IPS-15b (cell line): ENCODE data around the gene MAST3.

Experiments
- H3K27me3 ChIP-seq: one replicate; pipeline ENCODE4 v1.6.1; 2013; ENCODE audit warnings: low read length; ENCODE audit not compliant: control insufficient read depth, insufficient read depth
- H3K36me3 ChIP-seq: one replicate; pipeline ENCODE4 v1.6.1; 2013; ENCODE audit warnings: low read length; ENCODE audit not compliant: control insufficient read depth, insufficient read depth
- H3K4me1 ChIP-seq: one replicate; pipeline ENCODE4 v1.6.1; 2013; ENCODE audit warnings: mild to moderate bottlenecking, low read length; ENCODE audit not compliant: control insufficient read depth, insufficient read depth
- H3K4me3 ChIP-seq: one replicate; pipeline ENCODE4 v1.5.1; 2013; ENCODE audit warnings: low read depth, low read length
- H3K9ac ChIP-seq: one replicate; pipeline ENCODE4 v1.6.1; 2013; ENCODE audit warnings: low read depth, mild to moderate bottlenecking, low read length
- H3K9me3 ChIP-seq: one replicate; pipeline ENCODE4 v1.6.1; 2013; ENCODE audit warnings: mild to moderate bottlenecking, low read length; ENCODE audit not compliant: control insufficient read depth, insufficient read depth

The MAST3 gene

DNA sequence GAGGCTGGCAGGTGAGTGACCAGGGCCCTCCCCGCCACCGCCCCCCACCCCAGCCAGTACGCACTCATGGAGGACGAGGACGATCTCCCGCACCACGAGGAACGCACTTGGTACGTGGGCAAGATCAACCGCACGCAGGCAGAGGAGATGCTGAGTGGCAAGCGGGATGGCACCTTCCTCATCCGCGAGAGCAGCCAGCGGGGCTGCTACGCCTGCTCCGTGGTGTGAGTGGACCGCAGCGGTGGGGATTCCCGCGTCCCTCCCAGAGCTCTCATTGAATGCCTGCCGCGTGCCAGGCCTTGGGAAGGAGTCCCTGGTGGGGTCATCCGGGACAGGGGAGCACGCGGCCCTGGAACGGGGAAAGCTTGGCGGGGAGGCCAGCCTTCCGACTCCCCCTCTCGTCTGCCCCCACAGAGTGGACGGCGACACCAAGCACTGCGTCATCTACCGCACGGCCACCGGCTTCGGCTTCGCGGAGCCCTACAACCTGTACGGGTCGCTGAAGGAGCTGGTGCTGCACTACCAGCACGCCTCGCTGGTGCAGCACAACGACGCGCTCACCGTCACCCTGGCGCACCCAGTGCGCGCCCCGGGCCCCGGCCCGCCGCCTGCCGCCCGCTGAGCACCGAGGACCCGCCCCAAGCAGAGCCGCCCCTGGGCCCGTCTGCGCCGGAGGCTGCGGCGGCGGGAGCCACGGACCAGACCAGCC lies 71.2 kb downstream of the MAST3 start:
- Histone ChIP-seq H3K9ac (no peak overlapping the region), H3K9me3 (no peaks in the 10 kb centered on the region), H3K27me3 (no peaks in the 10 kb centered on the region), H3K4me3 (no peak overlapping the region), H3K4me1 (no peaks in the 10 kb centered on the region), H3K36me3 (peaks cover 27% of the 10 kb centered on the region)

DNA sequence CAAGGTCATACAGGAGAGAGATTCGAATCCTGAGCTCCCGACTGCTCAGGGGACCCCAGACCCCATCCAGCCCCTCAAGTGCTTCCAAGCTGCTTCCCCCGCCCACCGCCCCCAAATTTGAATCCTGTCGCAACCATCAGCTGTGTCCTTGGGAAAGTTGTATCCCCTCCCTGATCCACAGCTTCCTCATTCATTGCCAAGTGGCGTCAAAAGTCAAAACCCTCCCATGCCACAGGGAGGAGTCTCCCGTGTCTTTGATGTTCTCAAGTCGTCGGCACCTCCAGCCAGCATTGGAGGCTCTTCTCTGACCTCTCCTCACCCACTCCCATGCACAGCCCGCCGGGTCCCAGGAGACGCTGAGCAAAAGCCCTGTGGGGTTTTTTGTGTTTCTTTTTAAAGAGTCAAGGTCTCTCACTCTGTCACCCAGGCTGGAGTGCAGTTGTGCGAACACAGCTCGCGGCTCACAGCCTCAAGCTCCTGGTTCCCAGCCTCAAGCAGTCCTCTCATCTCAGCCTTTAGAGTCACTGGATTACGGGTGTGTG lies 73.2 kb downstream of the MAST3 start:
- Histone ChIP-seq H3K36me3 (peaks cover 22% of the 10 kb centered on the region), H3K4me1 (peaks cover 5% of the 10 kb centered on the region), H3K9me3 (no peaks in the 10 kb centered on the region), H3K9ac (no peak overlapping the region), H3K27me3 (peaks cover 10% of the 10 kb centered on the region), H3K4me3 (no peak overlapping the region)

DNA sequence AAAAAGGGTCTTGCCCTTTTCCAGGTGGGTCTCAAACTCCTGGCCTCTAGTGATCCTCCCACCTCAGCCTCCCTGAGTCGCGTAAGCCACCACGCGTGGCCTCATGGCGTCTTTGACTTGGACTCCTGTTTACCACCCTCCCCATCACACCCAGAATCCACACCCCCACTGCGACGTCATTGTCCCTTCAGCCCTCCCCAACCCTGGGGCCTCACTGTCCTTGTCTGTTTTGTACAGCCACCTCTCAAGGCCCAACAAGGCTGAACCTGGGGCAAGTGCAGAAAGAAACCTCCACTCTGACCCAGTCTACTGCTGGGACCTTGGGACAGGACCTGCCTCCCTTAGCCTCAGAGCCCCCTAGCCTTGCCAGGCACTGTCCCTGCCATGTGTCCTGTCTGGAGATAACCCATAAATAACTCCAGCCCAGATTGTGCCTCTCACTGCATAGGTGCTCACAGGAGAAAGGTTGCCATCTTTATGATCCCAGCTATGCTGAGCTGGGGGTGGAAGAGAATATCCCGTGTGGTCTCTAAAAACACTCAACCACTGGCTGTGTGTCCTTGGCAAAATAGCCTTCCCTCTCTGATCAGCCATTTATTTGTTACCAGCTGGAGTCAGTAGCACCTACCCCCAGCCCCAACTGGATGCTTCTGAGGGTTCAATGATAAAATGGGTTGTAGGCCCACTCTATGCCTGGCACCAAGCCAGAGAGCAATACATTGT lies 74.2 kb downstream of the MAST3 start:
- no peak overlapping the region for H3K9ac ChIP-seq
- no peaks in the 10 kb centered on the region for H3K9me3 ChIP-seq
- peaks cover 5% of the 10 kb centered on the region for H3K4me1 ChIP-seq
- H3K27me3 ChIP-seq: peaks cover 10% of the 10 kb centered on the region
- H3K4me3 ChIP-seq: no peak overlapping the region
- H3K36me3 ChIP-seq: peaks cover 16% of the 10 kb centered on the region

DNA sequence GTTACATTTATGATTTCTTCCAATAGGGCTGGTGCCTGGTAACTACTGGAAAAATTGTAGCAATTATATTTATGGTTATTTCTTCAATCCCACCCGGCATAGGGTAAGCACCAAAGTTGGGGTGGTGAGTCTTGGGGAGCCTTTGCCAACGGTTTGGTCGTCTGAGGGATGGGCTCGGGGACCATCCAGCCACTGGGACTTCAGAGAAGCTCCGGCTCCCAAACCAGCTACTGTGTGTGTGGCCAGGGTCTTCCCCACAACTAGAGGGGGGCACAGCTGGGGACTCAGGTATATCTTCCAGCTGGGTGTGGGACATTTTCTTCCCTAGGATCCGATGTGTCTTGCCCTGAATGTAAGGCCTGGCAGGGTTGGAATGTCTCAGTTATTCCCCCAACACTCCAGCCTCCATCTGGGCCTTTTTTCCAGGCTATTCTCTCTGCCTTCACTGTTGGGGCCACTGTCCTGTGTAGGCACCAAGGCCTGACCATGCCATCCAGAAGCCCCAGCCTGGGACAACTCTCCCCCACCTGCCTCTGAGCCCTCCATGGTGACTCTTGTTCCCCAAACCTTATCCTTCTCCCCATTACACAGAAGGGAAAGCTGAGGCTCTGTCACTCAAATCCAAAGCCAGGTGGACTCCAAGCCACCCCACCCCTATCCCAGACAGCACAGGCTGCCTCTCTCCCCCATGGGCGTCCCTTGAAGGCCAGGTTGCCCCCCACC lies 74.9 kb downstream of the MAST3 start:
- H3K36me3 ChIP-seq: peaks cover 15% of the 10 kb centered on the region
- H3K9me3 ChIP-seq: no peaks in the 10 kb centered on the region
- no peak overlapping the region for H3K4me3 ChIP-seq
- peaks cover 5% of the 10 kb centered on the region for H3K4me1 ChIP-seq
- peaks cover 10% of the 10 kb centered on the region for H3K27me3 ChIP-seq
- H3K9ac ChIP-seq: no peak overlapping the region

DNA sequence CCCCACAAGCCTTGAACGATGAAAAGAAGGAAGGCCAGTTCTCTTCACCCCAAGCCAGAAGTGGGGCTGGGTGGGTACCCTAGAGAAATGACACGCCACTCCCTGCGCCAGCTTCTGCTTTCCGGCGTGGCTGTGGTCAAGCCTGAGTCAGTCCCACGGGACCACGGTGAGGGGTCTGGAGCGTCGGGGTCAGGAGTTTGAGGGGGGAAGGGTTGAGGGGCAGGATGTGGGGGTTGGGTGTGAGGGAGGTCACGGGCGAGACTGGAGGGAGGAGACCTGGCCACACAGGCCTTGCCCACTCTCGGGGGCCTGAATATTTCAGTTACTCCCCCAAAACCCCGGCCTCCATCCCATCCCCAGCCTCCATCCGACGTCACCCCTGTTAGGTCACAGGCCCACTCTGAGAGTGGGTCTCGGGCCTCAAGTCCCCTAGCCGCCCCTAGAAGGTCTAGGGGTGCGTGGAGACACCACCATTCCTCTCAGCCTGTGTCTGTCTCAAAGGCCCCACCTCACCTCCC lies 75.5 kb downstream of the MAST3 start:
- H3K4me1 ChIP-seq: peaks cover 5% of the 10 kb centered on the region
- peak overlapping the region; percentile 78 for H3K4me3 ChIP-seq
- peaks cover 10% of the 10 kb centered on the region for H3K27me3 ChIP-seq
- H3K36me3 ChIP-seq: peaks cover 15% of the 10 kb centered on the region
- no peaks in the 10 kb centered on the region for H3K9me3 ChIP-seq
- no peak overlapping the region for H3K9ac ChIP-seq

DNA sequence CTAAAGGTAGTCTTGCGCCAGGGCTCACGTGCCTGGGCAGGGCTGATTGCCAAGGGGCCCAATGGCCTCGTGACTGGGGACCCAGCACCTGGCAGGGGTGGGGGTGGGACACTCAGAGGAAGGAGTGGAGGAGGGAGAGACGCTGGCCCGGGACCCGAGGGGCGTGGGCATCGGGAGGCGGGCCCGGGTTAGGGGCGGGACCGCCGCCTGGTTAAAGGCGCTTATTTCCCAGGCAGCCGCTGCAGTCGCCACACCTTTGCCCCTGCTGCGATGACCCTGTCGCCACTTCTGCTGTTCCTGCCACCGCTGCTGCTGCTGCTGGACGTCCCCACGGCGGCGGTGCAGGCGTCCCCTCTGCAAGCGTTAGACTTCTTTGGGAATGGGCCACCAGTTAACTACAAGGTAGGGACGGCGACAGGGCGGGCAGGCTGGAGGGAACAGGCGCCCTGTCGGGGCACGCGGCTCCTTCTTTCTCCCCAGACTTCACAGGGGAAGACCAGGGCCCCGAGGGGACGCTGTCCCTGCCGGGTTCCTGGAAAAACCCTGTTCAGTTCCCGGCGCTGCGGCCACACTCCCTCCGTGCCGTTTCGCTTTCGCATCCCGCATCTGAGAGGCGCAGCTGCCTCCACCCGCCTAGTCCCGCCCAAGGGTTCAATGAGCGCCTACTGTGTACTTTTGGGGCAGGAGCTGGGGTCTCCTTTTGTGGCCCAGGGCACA lies 76.2 kb downstream of the MAST3 start, which contains the start of gene IFI30:
Gene IFI30 (plus strand): TSS at position 242 of the 717 bp plus-strand sequence. CDS start 29 bp downstream, at position 271.
- peaks cover 10% of the 10 kb centered on the region for H3K27me3 ChIP-seq
- peak within 1 kb of the TSS; percentile 78 for H3K4me3 ChIP-seq
- H3K9ac ChIP-seq: peak within 1 kb of the TSS; percentile 37
- no peaks in the 10 kb centered on the region for H3K9me3 ChIP-seq
- peaks cover 12% of the 10 kb centered on the region for H3K36me3 ChIP-seq
- peaks cover 5% of the 10 kb centered on the region for H3K4me1 ChIP-seq

DNA sequence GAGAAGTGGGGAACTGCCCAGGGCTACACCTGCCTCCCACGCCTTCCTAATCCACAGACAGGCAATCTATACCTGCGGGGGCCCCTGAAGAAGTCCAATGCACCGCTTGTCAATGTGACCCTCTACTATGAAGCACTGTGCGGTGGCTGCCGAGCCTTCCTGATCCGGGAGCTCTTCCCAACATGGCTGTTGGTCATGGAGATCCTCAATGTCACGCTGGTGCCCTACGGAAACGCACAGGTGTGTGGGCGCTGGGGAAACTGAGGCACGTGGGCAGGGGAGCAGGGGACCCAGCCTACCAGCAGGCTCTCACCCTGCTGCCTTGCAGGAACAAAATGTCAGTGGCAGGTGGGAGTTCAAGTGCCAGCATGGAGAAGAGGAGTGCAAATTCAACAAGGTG lies 77.4 kb downstream of the MAST3 start:
- Histone ChIP-seq H3K9me3 (no peaks in the 10 kb centered on the region), H3K4me3 (peak overlapping the region; percentile 78), H3K4me1 (peaks cover 5% of the 10 kb centered on the region), H3K27me3 (peaks cover 10% of the 10 kb centered on the region), H3K9ac (no peak overlapping the region), H3K36me3 (peaks cover 3% of the 10 kb centered on the region)

DNA sequence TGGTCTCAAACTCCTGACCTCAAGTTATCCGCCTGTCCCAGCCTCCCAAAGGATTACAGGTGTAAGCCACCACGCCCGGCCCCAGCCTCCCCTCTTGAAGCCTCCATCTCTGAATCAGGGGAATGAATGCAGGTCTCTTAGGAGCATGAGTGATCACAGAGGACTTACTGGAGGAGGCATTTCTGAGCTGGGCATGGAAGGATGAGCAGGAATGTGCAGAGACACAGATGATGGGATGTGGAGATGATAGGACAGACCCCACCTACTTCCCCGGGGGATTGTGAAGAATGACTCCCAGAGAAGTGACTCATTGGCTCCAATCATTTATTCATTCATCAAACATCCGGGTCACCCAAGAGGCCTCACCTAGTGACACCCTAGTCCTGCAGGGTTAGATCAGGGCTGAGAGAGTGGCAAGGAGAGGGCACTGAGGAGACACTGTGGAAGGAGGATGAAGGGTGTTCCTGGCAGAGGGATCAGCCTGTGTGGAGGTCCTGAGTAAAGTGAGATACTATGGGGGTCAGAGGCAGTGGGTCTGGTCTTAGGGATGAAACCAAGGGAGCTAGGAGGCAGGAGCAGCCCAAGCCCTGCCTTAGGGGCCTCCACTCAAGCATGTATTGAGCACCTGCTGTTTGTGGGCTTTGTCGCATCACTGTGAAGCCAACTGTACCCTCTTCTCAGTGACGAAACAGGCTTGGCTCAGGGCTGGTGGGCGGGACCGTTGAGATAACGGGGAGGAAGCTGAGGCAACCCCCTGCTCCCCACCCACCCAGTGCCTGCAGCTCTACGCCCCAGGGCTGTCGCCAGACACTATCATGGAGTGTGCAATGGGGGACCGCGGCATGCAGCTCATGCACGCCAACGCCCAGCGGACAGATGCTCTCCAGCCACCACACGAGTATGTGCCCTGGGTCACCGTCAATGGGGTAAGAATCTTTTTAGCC lies 79.1 kb downstream of the MAST3 start:
- no peaks in the 10 kb centered on the region for H3K9me3 ChIP-seq
- no peak overlapping the region for H3K4me3 ChIP-seq
- H3K36me3 ChIP-seq: peaks cover 3% of the 10 kb centered on the region
- no peak overlapping the region for H3K9ac ChIP-seq
- peaks cover 5% of the 10 kb centered on the region for H3K4me1 ChIP-seq
- peaks cover 10% of the 10 kb centered on the region for H3K27me3 ChIP-seq

DNA sequence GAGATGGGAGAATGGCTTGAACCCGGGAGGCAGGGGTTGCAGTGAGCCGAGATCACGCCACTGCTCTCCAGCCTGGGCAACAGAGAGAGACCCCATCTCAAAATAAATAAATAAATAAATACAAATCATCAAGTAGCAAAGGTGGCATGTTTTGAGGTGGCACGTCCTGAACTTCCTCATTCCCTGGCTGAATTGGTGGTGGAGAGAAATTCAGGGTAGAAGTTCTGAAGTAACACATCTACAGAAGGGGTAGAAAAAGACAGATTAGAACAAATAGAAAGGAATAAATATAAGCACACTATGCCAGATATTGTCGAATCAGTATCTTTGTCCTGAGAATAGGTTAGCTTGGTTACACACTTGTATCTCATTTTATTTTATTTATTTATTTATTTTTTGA lies 82.4 kb downstream of the MAST3 start:
- Histone ChIP-seq H3K4me3 (no peak overlapping the region), H3K4me1 (peaks cover 1% of the 10 kb centered on the region), H3K27me3 (peaks cover 3% of the 10 kb centered on the region), H3K36me3 (peaks cover 3% of the 10 kb centered on the region), H3K9ac (no peak overlapping the region), H3K9me3 (no peaks in the 10 kb centered on the region)

DNA sequence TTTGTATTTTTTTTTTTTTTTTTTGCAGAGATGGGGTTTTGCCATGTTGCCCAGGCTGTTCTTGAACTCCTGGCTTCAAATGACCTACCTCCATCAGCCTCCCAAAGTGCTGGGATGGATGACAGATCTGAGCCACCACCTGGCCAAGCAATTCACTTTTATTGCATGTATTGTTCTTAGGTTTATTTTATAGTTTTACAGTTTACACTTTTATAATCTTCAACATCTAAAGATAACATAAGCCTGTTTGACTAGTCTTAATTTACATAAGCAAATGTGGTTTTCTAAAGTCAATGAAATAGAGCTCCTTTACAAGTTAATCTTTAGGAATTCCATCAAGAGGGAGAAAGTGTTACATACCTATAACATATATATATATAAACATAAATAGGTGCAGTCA lies 86.0 kb downstream of the MAST3 start:
- no peaks in the 10 kb centered on the region for H3K27me3 ChIP-seq
- no peak overlapping the region for H3K9ac ChIP-seq
- H3K9me3 ChIP-seq: no peaks in the 10 kb centered on the region
- H3K36me3 ChIP-seq: no peaks in the 10 kb centered on the region
- no peak overlapping the region for H3K4me3 ChIP-seq
- H3K4me1 ChIP-seq: peaks cover 6% of the 10 kb centered on the region
